Endothelial cell of umbilical vein (primary cell): Measurements from ENCODE around the gene CHRFAM7A.
"Not testable (repeated sequence)": the region's sequence is repeated elsewhere in the genome, so short reads cannot be mapped to it uniquely, and the experiment has no call there.

Experiments used
- CTCF ChIP-seq, 2 donors: IDR thresholded peaks; 1 replicate in 1 of 2; 2 replicates in 1 of 2; pipeline ENCODE4 v1.5.1; 2011; ENCODE audit warnings: low read length in 2 of 2, mild to moderate bottlenecking in 2 of 2, moderate library complexity in 2 of 2, control low read depth in 1 of 2, inconsistent platforms in 1 of 2, low read depth in 1 of 2; ENCODE audit not compliant: insufficient read depth in 1 of 2; ENCODE audit errors: extremely low read depth in 1 of 2
- EZH2 ChIP-seq: IDR thresholded peaks from 2 replicates; pipeline ENCODE4 v1.6.1; 2012; ENCODE audit warnings: borderline replicate concordance, low read depth, mild to moderate bottlenecking, moderate library complexity, low read length, inconsistent platforms; ENCODE audit not compliant: severe bottlenecking

DNA sequence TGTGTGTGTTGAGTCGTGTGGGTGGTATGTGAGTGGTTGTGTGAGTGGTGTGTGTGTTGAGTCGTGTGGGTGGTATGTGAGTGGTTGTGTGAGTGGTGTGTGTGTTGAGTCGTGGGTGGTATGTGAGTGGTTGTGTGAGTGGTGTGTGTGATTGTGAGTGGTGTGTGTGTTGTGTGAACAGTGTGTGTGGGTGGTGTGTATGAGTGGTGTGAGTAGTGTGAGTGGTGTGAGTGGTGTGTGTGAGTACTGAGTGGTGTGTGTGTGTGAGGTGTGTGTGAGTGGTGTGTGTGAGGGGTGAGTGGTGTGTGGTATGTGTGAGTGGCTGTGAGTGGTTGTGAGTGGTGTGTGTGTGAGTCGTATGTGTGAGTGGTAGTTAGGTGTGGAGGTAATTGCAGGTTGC is 17.5 kb downstream of the CHRFAM7A start:
- not testable (repeated sequence) for TF ChIP-seq CTCF (IDR thresholded peaks at IDR 0.05; ENCODE audit: extremely low read depth in 1 of 2, insufficient read depth in 1 of 2, low read depth in 1 of 2, low read length in 2 of 2); EZH2
